Activated B cell treated with CpG ODN at 0.5 μM for 24 hours (primary cell): ENCODE results near the gene ATP12A. TPM values are rescaled to one million over a fixed set of nuclear protein-coding genes. Genes with fewer than 3 reads are reported as not detected.

Experiments
- ATAC-seq: fragments of 200-7000 bp; cut with Tn5 transposase; one replicate; pipeline ENCODE4 v1.10.0; 2021; ENCODE audit warnings: low read depth, mild to moderate bottlenecking, moderate library complexity
- CTCF ChIA-PET: fragments of 350-600 bp; sonication (Branson Sonifier 250); formaldehyde crosslinking; loops from one replicate; lab custom pipeline; 2021; ENCODE audit warnings: antibody characterized with exemption; lab: Charles Lee
- POLR2A ChIA-PET: fragments of 350-600 bp; sonication (Branson Sonifier 250); formaldehyde crosslinking; loops from one replicate; lab custom pipeline; 2021; ENCODE audit warnings: antibody characterized with exemption; lab: Charles Lee
- DNase-seq: peaks from one replicate; pipeline ENCODE4 v3.0.0; 2022
- H3K27ac Mint-ChIP-seq: one replicate; pipeline ENCODE4 v1.8.0; 2020; ENCODE audit warnings: mixed read lengths
- H3K27me3 Mint-ChIP-seq: one replicate; pipeline ENCODE4 v1.8.0; 2021; ENCODE audit warnings: mixed read lengths
- H3K36me3 Mint-ChIP-seq: one replicate; pipeline ENCODE4 v1.8.0; 2021; ENCODE audit warnings: low read depth, mixed read lengths
- H3K4me1 Mint-ChIP-seq: one replicate; pipeline ENCODE4 v1.8.0; 2021; ENCODE audit warnings: mixed read lengths
- H3K4me3 Mint-ChIP-seq: one replicate; pipeline ENCODE4 v1.8.0; 2020; ENCODE audit warnings: mild to moderate bottlenecking, mixed read lengths
- H3K9me3 Mint-ChIP-seq: one replicate; pipeline ENCODE4 v1.8.0; 2020; ENCODE audit warnings: mixed read lengths
- intact Hi-C: fragments of 100-400 bp; cut with micrococcal nuclease; formaldehyde crosslinking; loops from one replicate; pipeline ENCODE4 v1.15.1; 2024
- total RNA-seq: library from RNA; stranded (reverse); gene quantifications from 2 replicates; pipeline ENCODE4 v1.2.3, GENCODE V29; 2022
- TF ChIP-seq, protein P1 (sequence below): fragments of 200-600 bp; IDR thresholded peaks from one replicate; pipeline ENCODE4 v1.8.0; 2022; ENCODE audit warnings: antibody characterized with exemption, mild to moderate bottlenecking

The ATP12A gene
- not detected in 2 replicates for total RNA-seq

DNA sequence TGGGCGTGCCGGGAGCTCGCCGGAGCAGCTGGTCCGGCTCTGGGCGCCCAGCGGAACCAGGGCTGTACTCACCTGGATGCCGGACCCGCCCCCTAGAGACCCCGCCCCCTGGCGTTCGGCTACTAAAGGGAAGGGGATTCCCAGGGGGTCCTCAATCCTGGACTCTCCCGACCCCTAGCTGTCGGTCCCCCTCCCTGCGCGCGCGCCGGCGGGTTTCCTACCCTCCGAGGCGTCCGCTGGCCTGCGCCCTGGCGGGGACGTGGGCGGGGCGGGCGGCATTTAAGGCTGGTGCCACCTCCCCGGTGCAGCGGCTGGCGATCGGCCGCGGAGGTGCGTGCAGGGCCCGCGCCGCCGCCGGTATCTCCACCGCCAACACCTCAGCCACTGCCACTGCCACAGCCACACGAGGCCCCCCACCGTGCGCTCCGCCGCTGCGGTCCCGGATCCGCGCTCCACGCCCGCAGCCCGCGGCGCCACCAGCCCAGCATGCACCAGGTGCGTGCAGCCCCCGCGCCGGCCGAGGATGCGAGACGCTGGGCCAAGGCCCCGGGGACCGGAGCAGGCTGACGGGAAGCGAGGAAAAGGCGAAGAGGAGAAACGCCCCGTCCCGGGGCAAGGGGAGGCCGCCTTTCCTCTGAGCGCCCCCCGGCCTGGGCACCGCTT, at the start of gene ATP12A:
Gene ATP12A (plus strand): TSS at position 151 of the 663 bp plus-strand sequence. CDS start 336 bp downstream, at position 487.
- no peak within 1 kb of the TSS for H3K27ac Mint-ChIP-seq

DNA sequence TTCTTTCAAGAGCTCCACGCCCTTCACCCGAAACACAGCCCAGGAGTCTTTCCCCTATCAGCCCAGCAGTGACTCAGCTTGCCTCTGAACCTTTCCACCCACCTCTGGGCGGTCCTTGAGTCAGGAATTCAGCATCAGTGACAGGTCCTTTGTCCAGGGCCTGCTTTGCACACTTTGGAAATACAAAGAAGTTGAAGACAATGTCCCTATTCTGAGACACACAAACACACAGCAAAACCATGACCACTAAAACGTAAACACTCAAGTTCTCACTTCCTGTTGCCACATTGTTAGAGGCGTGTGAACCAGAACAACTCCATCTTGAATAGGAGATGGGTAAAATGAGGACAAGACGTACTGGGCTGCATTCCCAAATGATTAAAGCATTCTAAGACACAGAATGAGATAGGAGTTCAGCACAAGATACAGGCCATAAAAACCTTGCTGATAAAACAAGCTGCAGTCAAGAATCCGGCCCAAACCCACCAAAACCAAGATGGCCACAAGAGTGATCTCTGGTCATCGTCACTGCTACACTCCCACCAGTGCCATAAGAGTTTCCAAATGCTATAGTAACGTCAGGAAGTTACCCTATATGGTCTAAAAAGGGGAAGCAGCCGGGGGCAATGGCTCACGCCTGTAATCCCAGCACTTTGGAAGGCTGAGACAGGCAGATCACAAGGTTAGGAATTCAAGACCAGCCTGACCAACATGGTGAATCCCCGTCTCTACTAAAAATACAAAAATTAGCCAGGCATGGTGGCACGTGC, 49.2 kb upstream of the ATP12A start:
- Mint-ChIP-seq H3K4me3 (no peak overlapping the region), H3K36me3 (no peaks in the 10 kb centered on the region), H3K27me3 (no peaks in the 10 kb centered on the region), H3K9me3 (no peaks in the 10 kb centered on the region), H3K4me1 (peaks cover 5% of the 10 kb centered on the region), H3K27ac (no peak overlapping the region)
- ChIA-PET POLR2A (no interaction called here), CTCF (no interaction called here)
- intact Hi-C loops: no loop called here
- TF ChIP-seq, protein P1, sequence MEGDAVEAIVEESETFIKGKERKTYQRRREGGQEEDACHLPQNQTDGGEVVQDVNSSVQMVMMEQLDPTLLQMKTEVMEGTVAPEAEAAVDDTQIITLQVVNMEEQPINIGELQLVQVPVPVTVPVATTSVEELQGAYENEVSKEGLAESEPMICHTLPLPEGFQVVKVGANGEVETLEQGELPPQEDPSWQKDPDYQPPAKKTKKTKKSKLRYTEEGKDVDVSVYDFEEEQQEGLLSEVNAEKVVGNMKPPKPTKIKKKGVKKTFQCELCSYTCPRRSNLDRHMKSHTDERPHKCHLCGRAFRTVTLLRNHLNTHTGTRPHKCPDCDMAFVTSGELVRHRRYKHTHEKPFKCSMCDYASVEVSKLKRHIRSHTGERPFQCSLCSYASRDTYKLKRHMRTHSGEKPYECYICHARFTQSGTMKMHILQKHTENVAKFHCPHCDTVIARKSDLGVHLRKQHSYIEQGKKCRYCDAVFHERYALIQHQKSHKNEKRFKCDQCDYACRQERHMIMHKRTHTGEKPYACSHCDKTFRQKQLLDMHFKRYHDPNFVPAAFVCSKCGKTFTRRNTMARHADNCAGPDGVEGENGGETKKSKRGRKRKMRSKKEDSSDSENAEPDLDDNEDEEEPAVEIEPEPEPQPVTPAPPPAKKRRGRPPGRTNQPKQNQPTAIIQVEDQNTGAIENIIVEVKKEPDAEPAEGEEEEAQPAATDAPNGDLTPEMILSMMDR: no peak
- DNase-seq (no peak), ATAC-seq (no peak)

More for the DNA sequence above, at the start of gene ATP12A:
- Mint-ChIP-seq H3K4me3 (peak within 1 kb of the TSS; percentile 24), H3K4me1 (peaks cover 19% of the 10 kb centered on the region), H3K27me3 (peaks cover 35% of the 10 kb centered on the region), H3K36me3 (no peaks in the 10 kb centered on the region), H3K9me3 (no peaks in the 10 kb centered on the region)
- no peak for DNase-seq
- no peak for ATAC-seq
- POLR2A ChIA-PET: no interaction called here
- TF ChIP-seq, protein P1: no peak
- intact Hi-C loops: loop anchor here (5.0 kb wide), 1 partner anchor 357 kb away; no protein-coding TSS in a partner anchor
- CTCF ChIA-PET: no interaction called here

DNA sequence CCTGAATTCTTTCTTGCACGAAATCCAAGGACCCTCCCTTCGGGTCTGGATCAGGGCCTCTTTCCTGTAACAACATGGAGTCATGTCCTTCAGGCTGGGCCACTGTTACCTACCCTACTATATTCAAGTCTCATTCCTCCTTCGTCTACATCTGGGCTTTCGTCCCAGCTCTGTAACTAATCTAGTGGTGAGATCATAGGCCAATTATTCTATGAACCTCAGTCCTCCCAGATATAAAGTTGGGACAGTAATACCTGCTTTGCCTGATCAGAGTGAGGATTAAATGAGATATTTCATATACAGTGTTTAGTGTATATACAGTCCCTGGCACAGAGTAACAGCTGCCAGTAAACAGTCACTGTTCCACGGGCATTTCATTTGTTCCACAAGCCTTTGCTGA, 48.3 kb upstream of the ATP12A start:
- CTCF ChIA-PET: no interaction called here
- H3K9me3 Mint-ChIP-seq: no peaks in the 10 kb centered on the region
- intact Hi-C loops: no loop called here

DNA sequence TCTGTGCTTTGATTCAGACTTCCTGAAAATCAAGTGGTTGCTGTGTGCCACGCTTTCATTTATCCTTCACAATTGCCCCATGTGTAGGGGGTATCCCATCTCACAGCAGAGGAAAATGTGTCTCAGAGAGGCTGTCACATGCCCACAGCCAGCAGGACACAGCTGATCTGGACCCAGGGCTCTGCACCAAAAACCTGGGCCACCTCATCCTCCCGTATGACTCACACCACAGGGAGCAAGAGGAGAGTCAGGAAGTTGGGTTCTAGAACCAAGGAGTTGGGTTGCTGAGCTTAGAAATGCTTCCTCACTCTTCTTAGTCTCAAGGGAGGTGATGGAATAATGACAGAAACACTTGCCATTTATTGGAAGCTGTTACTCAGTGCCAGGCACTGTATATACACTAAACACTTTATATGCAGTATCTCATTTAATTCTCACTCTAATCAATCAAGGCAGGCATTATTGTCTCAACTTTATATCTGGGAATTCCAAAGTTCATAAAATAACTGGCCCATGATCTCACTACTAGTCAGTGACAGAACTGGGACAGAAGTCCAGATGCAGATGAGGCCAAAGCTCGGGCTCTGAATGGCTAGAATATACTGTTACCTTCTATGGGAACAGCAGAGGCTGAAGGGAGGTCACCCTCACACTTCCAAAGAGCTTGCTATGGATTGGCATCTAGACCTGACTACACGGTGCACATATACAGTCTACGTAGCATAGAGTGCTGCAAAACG, 47.7 kb upstream of the ATP12A start:
- Mint-ChIP-seq H3K36me3 (no peaks in the 10 kb centered on the region), H3K9me3 (no peaks in the 10 kb centered on the region), H3K4me1 (no peaks in the 10 kb centered on the region), H3K27ac (no peak overlapping the region), H3K27me3 (no peaks in the 10 kb centered on the region), H3K4me3 (no peak overlapping the region)
- TF ChIP-seq, protein P1: no peak
- ATAC-seq (no peak), DNase-seq (no peak)
- POLR2A ChIA-PET: no interaction called here
- CTCF ChIA-PET: no interaction called here
- intact Hi-C loops: no loop called here

More for the DNA sequence above, 48.3 kb upstream of the ATP12A start:
- no peak overlapping the region for H3K27ac Mint-ChIP-seq
- no peaks in the 10 kb centered on the region for H3K36me3 Mint-ChIP-seq
- TF ChIP-seq, protein P1: no peak
- H3K27me3 Mint-ChIP-seq: no peaks in the 10 kb centered on the region
- H3K4me3 Mint-ChIP-seq: no peak overlapping the region
- DNase-seq: no peak
- ATAC-seq: no peak
- POLR2A ChIA-PET: no interaction called here
- no peaks in the 10 kb centered on the region for H3K4me1 Mint-ChIP-seq

DNA sequence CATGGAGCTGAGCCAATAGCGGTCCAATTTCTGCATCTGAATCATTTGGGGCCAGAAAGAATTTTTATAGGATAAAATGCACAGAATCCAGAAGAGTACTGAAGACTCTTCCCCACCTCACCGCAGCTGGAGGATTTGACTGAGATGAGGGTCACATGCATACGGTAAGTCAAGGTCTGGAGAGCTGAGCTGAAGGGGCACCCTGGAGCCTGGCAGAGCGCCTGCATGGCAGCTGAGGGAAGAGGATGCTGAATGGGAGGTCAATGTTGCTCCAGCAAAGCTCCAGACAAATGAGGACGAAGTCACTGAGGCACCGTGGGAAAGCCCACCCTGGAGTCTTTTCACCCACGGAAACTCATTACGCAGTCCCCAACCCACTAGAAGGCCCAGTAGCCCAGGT, 43.4 kb upstream of the ATP12A start:
- Mint-ChIP-seq H3K27ac (no peak overlapping the region), H3K36me3 (no peaks in the 10 kb centered on the region), H3K4me1 (no peaks in the 10 kb centered on the region), H3K4me3 (no peak overlapping the region), H3K27me3 (peaks cover 7% of the 10 kb centered on the region), H3K9me3 (no peaks in the 10 kb centered on the region)
- ATAC-seq: no peak
- ChIA-PET POLR2A (no interaction called here), CTCF (no interaction called here)
- DNase-seq: no peak
- intact Hi-C loops: no loop called here
- TF ChIP-seq, protein P1: no peak
